GM18951 (cell line): ENCODE measurements around the gene EEIG1.

Source experiments
- POLR2A ChIP-seq: IDR thresholded peaks from 4 replicates; pipeline ENCODE4 v1.6.1; 2011; ENCODE audit warnings: mild to moderate bottlenecking; ENCODE audit not compliant: insufficient read length, insufficient read depth; ENCODE audit errors: extremely low read depth
- in situ Hi-C: fragments of 300-500 bp; cut with MboI; formaldehyde crosslinking; loops from one replicate; pipeline ENCODE4 v1.12.0; 2022; ENCODE audit warnings: low sequenced_read_pairs, mixed read lengths, inconsistent platforms; ENCODE audit not compliant: unreplicated experiment

The EEIG1 gene

GRCh38 chr9:127931092-127931881 is 49.5 kb downstream of the EEIG1 start:
- TF ChIP-seq POLR2A = no peak
- in situ Hi-C loops = no loop called here
